ENCODE data around the gene C15orf62.

DNA sequence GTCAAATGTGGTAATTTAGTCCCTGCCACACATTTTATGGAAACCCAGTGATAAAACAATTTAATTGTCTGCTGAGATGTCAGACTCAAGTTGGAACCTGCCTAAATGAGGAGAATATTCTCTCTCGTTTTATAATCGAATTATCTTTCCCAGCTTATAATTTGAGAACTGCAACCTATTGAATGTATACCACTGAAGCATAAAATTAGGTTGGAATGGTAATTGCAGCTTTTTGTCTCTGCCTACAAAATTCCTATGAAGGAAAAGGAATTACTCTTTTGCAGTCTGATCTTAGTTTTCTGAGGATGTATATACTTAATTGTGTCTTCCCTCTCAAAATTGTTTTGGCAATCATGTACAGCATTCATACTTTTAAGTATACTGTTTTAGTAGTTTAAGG lies 45.9 kb upstream of the C15orf62 start:
- TF ChIP-seq TAF1 (IDR thresholded peaks at IDR 0.05; ENCODE audit: low read depth), result no peak
- TF ChIP-seq, protein P1, sequence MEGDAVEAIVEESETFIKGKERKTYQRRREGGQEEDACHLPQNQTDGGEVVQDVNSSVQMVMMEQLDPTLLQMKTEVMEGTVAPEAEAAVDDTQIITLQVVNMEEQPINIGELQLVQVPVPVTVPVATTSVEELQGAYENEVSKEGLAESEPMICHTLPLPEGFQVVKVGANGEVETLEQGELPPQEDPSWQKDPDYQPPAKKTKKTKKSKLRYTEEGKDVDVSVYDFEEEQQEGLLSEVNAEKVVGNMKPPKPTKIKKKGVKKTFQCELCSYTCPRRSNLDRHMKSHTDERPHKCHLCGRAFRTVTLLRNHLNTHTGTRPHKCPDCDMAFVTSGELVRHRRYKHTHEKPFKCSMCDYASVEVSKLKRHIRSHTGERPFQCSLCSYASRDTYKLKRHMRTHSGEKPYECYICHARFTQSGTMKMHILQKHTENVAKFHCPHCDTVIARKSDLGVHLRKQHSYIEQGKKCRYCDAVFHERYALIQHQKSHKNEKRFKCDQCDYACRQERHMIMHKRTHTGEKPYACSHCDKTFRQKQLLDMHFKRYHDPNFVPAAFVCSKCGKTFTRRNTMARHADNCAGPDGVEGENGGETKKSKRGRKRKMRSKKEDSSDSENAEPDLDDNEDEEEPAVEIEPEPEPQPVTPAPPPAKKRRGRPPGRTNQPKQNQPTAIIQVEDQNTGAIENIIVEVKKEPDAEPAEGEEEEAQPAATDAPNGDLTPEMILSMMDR (IDR thresholded peaks at IDR 0.05; ENCODE audit: poor library complexity, severe bottlenecking), result no peak
- TF ChIP-seq MXI1 (conservative IDR thresholded peaks at IDR 0.05; ENCODE audit: poor library complexity, severe bottlenecking), result no peak
- TF ChIP-seq POLR2AphosphoS5 (IDR thresholded peaks at IDR 0.05), result no peak
- no peak for TF ChIP-seq EP300 (conservative IDR thresholded peaks at IDR 0.05; ENCODE audit: poor library complexity, severe bottlenecking)
- TF ChIP-seq REST (IDR thresholded peaks at IDR 0.05; ENCODE audit: borderline replicate concordance), result no peak
- TF ChIP-seq EZH2 (IDR thresholded peaks at IDR 0.05; ENCODE audit: borderline replicate concordance, insufficient read depth, low read length, poor library complexity, severe bottlenecking), result no peak

All from neural cell (in vitro differentiated cells).